CD8-positive, alpha-beta memory T cell (primary cell): ENCODE measurements around the gene KCNAB1. TPM values are rescaled to one million over a fixed set of nuclear protein-coding genes. Genes with fewer than 3 reads are reported as not detected.
A peak's percentile ranks its signal among the peaks of the same experiment; 100 is the strongest.

Experiments
- CTCF ChIA-PET: fragments of 350-600 bp; sonication (Branson Sonifier 250); formaldehyde crosslinking; loops from one replicate; lab custom pipeline; 2021; ENCODE audit warnings: antibody characterized with exemption; lab: Charles Lee
- POLR2A ChIA-PET: fragments of 350-600 bp; sonication (Branson Sonifier 250); formaldehyde crosslinking; loops from one replicate; lab custom pipeline; 2021; ENCODE audit warnings: antibody characterized with exemption; lab: Charles Lee
- DNase-seq, 5 donors: peaks; one replicate each; pipeline versions ENCODE4 v3.0.0 to v3.0.0-alpha.2; 2020 to 2022; ENCODE audit warnings: mixed read lengths in 1 of 5
- H3K27ac ChIP-seq: one replicate; pipeline ENCODE4 v1.7.0; 2013; ENCODE audit warnings: low read depth, mild to moderate bottlenecking, low read length, moderate library complexity
- H3K27me3 ChIP-seq: 2 replicates; pipeline ENCODE4 v1.7.0; 2013; ENCODE audit warnings: low read length, mild to moderate bottlenecking; ENCODE audit not compliant: insufficient read depth, poor library complexity, severe bottlenecking
- H3K36me3 ChIP-seq: 2 replicates; pipeline ENCODE4 v1.7.0; 2013; ENCODE audit warnings: mild to moderate bottlenecking, low read length, moderate library complexity; ENCODE audit not compliant: insufficient read depth
- H3K4me1 ChIP-seq: 2 replicates; pipeline ENCODE4 v1.7.0; 2013; ENCODE audit warnings: mild to moderate bottlenecking, low read length, moderate library complexity; ENCODE audit not compliant: insufficient read depth
- H3K4me3 ChIP-seq: 2 replicates; pipeline ENCODE4 v1.7.0; 2013; ENCODE audit warnings: mild to moderate bottlenecking, low read length
- H3K9me3 ChIP-seq: 2 replicates; pipeline ENCODE4 v1.7.0; 2013; ENCODE audit warnings: mild to moderate bottlenecking, low read length
- H3K27ac Mint-ChIP-seq, 8 donors: one replicate each; pipeline ENCODE4 v1.8.0; 2020 to 2021; ENCODE audit warnings: mixed read lengths in 8 of 8, mild to moderate bottlenecking in 6 of 8, inconsistent platforms in 3 of 8, moderate library complexity in 3 of 8
- H3K27me3 Mint-ChIP-seq, 2 donors: one replicate each; pipeline ENCODE4 v1.8.0; 2020 to 2021; ENCODE audit warnings: mixed read lengths in 2 of 2, mild to moderate bottlenecking in 1 of 2, moderate library complexity in 1 of 2
- H3K36me3 Mint-ChIP-seq, 3 donors: one replicate each; pipeline ENCODE4 v1.8.0; 2020 to 2021; ENCODE audit warnings: mixed read lengths in 3 of 3, inconsistent platforms in 1 of 3, mild to moderate bottlenecking in 1 of 3
- H3K4me1 Mint-ChIP-seq, 3 donors: one replicate each; pipeline ENCODE4 v1.8.0; 2020 to 2021; ENCODE audit warnings: mixed read lengths in 3 of 3, inconsistent platforms in 1 of 3, mild to moderate bottlenecking in 1 of 3
- H3K4me3 Mint-ChIP-seq, 7 donors: one replicate each; pipeline ENCODE4 v1.8.0; 2020 to 2021; ENCODE audit warnings: mixed read lengths in 7 of 7, mild to moderate bottlenecking in 6 of 7, moderate library complexity in 4 of 7, inconsistent platforms in 2 of 7
- H3K9me3 Mint-ChIP-seq, 5 donors: one replicate each; pipeline ENCODE4 v1.8.0; 2020 to 2022; ENCODE audit warnings: mixed read lengths in 5 of 5, mild to moderate bottlenecking in 3 of 5, moderate library complexity in 2 of 5, inconsistent platforms in 1 of 5
- polyA plus RNA-seq: library from polyadenylated mRNA; unstranded; fragments of 300-500 nt; fragmentation: Illumina TruSeq; gene quantifications from one replicate; pipeline ENCODE4 v1.2.3, GENCODE V29; 2021
- total RNA-seq, 2 experiments: library from RNA; stranded (reverse); gene quantifications; one replicate each; pipeline ENCODE4 v1.2.3, GENCODE V29; 2021

The KCNAB1 gene
- total and polyA plus RNA-seq, 3 experiments from 2014 or later, result 0.32 TPM; not detected in 2

GRCh38 chr3:156532730-156533129 lies 412.4 kb downstream of the KCNAB1 start:
- POLR2A ChIA-PET, result no interaction called here
- no peak for DNase-seq
- no peak overlapping the region for H3K27ac Mint-ChIP-seq

GRCh38 chr3:156533205-156533604 lies 412.8 kb downstream of the KCNAB1 start:
- Mint-ChIP-seq H3K9me3 (no peaks in the 10 kb centered on the region), H3K36me3 (peaks cover 3 to 37% (median 6%) of the 10 kb centered on the region in 3 donors), H3K4me3 (no peak overlapping the region), H3K4me1 (no peaks in the 10 kb centered on the region), H3K27ac (peak overlapping the region in 1 of 8 donors; percentile 67), H3K27me3 (peaks cover 0 to 1% of the 10 kb centered on the region in 2 donors)
- H3K27me3 ChIP-seq, result no peaks in the 10 kb centered on the region
- POLR2A ChIA-PET, result no interaction called here
- no peaks in the 10 kb centered on the region for H3K4me1 ChIP-seq
- H3K27ac ChIP-seq, result no peak overlapping the region
- H3K36me3 ChIP-seq, result peaks cover 4% of the 10 kb centered on the region
- no peaks in the 10 kb centered on the region for H3K9me3 ChIP-seq
- CTCF ChIA-PET, result interaction anchor here (1.5 kb wide), 1 partner anchor 382 kb away, joined by 4 read pairs; no protein-coding TSS in a partner anchor
- DNase-seq, result no peak
- no peak overlapping the region for H3K4me3 ChIP-seq

More at GRCh38 chr3:156532730-156533129, 412.4 kb downstream of the KCNAB1 start:
- Mint-ChIP-seq H3K36me3 (peaks cover 3 to 32% (median 8%) of the 10 kb centered on the region in 3 donors), H3K27me3 (peaks cover 0 to 1% of the 10 kb centered on the region in 2 donors), H3K4me3 (no peak overlapping the region), H3K4me1 (no peaks in the 10 kb centered on the region), H3K9me3 (no peaks in the 10 kb centered on the region)
- Histone ChIP-seq H3K27me3 (no peaks in the 10 kb centered on the region), H3K36me3 (no peaks in the 10 kb centered on the region), H3K4me1 (no peaks in the 10 kb centered on the region), H3K4me3 (no peak overlapping the region), H3K9me3 (no peaks in the 10 kb centered on the region), H3K27ac (no peak overlapping the region)
- CTCF ChIA-PET, result interaction anchor here (1.5 kb wide), 1 partner anchor 382 kb away, joined by 4 read pairs; no protein-coding TSS in a partner anchor

GRCh38 chr3:156535162-156535627 lies 414.8 kb downstream of the KCNAB1 start:
- no peaks in the 10 kb centered on the region for H3K27me3 ChIP-seq
- Mint-ChIP-seq H3K4me3 (no peak overlapping the region), H3K27me3 (peaks cover 0 to 1% of the 10 kb centered on the region in 2 donors), H3K4me1 (no peaks in the 10 kb centered on the region), H3K9me3 (no peaks in the 10 kb centered on the region), H3K36me3 (peaks cover 3 to 49% (median 8%) of the 10 kb centered on the region in 3 donors), H3K27ac (peak overlapping the region in 4 of 8 donors; percentile 3 to 72 (median 28))
- no peaks in the 10 kb centered on the region for H3K4me1 ChIP-seq
- ChIA-PET CTCF (interaction anchor here (1.0 to 1.1 kb wide), 2 partner anchors 10 to 602 kb away, joined by 3 read pairs; no protein-coding TSS in a partner anchor), POLR2A (interaction anchor here (0.9 kb wide), 1 partner anchor 10 kb away, joined by 3 read pairs; no protein-coding TSS in a partner anchor)
- H3K36me3 ChIP-seq, result peaks cover 6% of the 10 kb centered on the region
- no peaks in the 10 kb centered on the region for H3K9me3 ChIP-seq
- H3K27ac ChIP-seq, result no peak overlapping the region
- DNase-seq, result no peak
- no peak overlapping the region for H3K4me3 ChIP-seq

- ChIA-PET CTCF (no interaction called here), POLR2A (no interaction called here)
- H3K9me3 Mint-ChIP-seq, result no peaks in the 10 kb centered on the region
Observed at GRCh38 chr3:156535798-156536197, 415.4 kb downstream of the KCNAB1 start.

GRCh38 chr3:156536524-156537316 lies 416.3 kb downstream of the KCNAB1 start:
- Mint-ChIP-seq H3K27ac (peak overlapping the region in 2 of 8 donors; percentile 3 to 50), H3K36me3 (peaks cover 3 to 58% (median 8%) of the 10 kb centered on the region in 3 donors), H3K9me3 (no peaks in the 10 kb centered on the region), H3K27me3 (no peaks in the 10 kb centered on the region), H3K4me1 (no peaks in the 10 kb centered on the region), H3K4me3 (no peak overlapping the region)
- POLR2A ChIA-PET, result no interaction called here
- CTCF ChIA-PET, result interaction anchor here (0.7 kb wide), 1 partner anchor 12 kb away, joined by 4 read pairs; no protein-coding TSS in a partner anchor
- Histone ChIP-seq H3K4me3 (no peak overlapping the region), H3K9me3 (no peaks in the 10 kb centered on the region), H3K27ac (no peak overlapping the region), H3K36me3 (peaks cover 12% of the 10 kb centered on the region), H3K4me1 (no peaks in the 10 kb centered on the region), H3K27me3 (no peaks in the 10 kb centered on the region)
- no peak for DNase-seq

More at GRCh38 chr3:156535798-156536197, 415.4 kb downstream of the KCNAB1 start:
- Histone ChIP-seq H3K9me3 (no peaks in the 10 kb centered on the region), H3K4me1 (no peaks in the 10 kb centered on the region), H3K4me3 (no peak overlapping the region), H3K27ac (no peak overlapping the region), H3K36me3 (peaks cover 6% of the 10 kb centered on the region), H3K27me3 (no peaks in the 10 kb centered on the region)
- Mint-ChIP-seq H3K27ac (peak overlapping the region in 1 of 8 donors; percentile 31), H3K4me3 (peak overlapping the region in 1 of 7 donors; percentile 42), H3K36me3 (peaks cover 3 to 51% (median 8%) of the 10 kb centered on the region in 3 donors), H3K4me1 (no peaks in the 10 kb centered on the region), H3K27me3 (no peaks in the 10 kb centered on the region)
- DNase-seq, result no peak

- Histone ChIP-seq H3K27ac (no peak overlapping the region), H3K4me1 (no peaks in the 10 kb centered on the region), H3K27me3 (no peaks in the 10 kb centered on the region), H3K36me3 (peaks cover 31% of the 10 kb centered on the region), H3K9me3 (no peaks in the 10 kb centered on the region), H3K4me3 (no peak overlapping the region)
- Mint-ChIP-seq H3K9me3 (no peaks in the 10 kb centered on the region), H3K27me3 (no peaks in the 10 kb centered on the region), H3K36me3 (peaks cover 0 to 69% (median 9%) of the 10 kb centered on the region in 3 donors), H3K27ac (no peak overlapping the region), H3K4me1 (peaks cover 0 to under 1% (median under 1%) of the 10 kb centered on the region in 3 donors), H3K4me3 (no peak overlapping the region)
- ChIA-PET CTCF (no interaction called here), POLR2A (no interaction called here)
- no peak for DNase-seq
Observed at GRCh38 chr3:156539051-156539450, 418.7 kb downstream of the KCNAB1 start.

GRCh38 chr3:156539802-156540201 lies 419.4 kb downstream of the KCNAB1 start:
- H3K4me3 ChIP-seq, result no peak overlapping the region
- no peaks in the 10 kb centered on the region for H3K9me3 Mint-ChIP-seq
- peaks cover 0 to 74% (median 9%) of the 10 kb centered on the region in 3 donors for H3K36me3 Mint-ChIP-seq
- no peak overlapping the region for H3K27ac ChIP-seq
- CTCF ChIA-PET, result interaction anchor here (0.6 to 1.8 kb wide), 2 partner anchors 15 to 34 kb away, joined by 3 to 5 read pairs; partner anchors contain the start of gene SSR3
- no peaks in the 10 kb centered on the region for H3K27me3 Mint-ChIP-seq
- no peaks in the 10 kb centered on the region for H3K27me3 ChIP-seq
- no peaks in the 10 kb centered on the region for H3K4me1 ChIP-seq
- H3K4me1 Mint-ChIP-seq, result peaks cover 0 to 8% (median 8%) of the 10 kb centered on the region in 3 donors
- peaks cover 31% of the 10 kb centered on the region for H3K36me3 ChIP-seq
- POLR2A ChIA-PET, result no interaction called here
- DNase-seq, result no peak
- H3K9me3 ChIP-seq, result no peaks in the 10 kb centered on the region
- H3K4me3 Mint-ChIP-seq, result no peak overlapping the region
- H3K27ac Mint-ChIP-seq, result peak overlapping the region in 2 of 8 donors; percentile 21 to 41
